ENCODE results near the gene GPX2. TPM values are rescaled to one million over a fixed set of nuclear protein-coding genes. Genes with fewer than 3 reads are reported as not detected.

GPX2 gene
- total RNA-seq, 1 experiment from 2014 or later, result not detected

GRCh38 chr14:64935508-64935907, 7.0 kb downstream of the GPX2 start:
- Histone ChIP-seq H3K27ac (ENCODE audit: low read depth, low read length, poor library complexity, severe bottlenecking) (no peak overlapping the region), H3K4me1 (ENCODE audit: insufficient read depth, low read length, poor library complexity, severe bottlenecking) (peaks cover 19% of the 10 kb centered on the region), H3K4me3 (ENCODE audit: low read depth, low read length, poor library complexity, severe bottlenecking) (no peak overlapping the region), H3K36me3 (ENCODE audit: insufficient read depth, low read length, poor library complexity, severe bottlenecking) (peaks cover 8% of the 10 kb centered on the region), H3K9me3 (ENCODE audit: low read depth, low read length, poor library complexity, severe bottlenecking) (no peaks in the 10 kb centered on the region), H3K27me3 (replicated peaks; ENCODE audit: insufficient read depth, low read depth, low read length, poor library complexity) (no peaks in the 10 kb centered on the region)
- no peak for DNase-seq (ENCODE audit: low spot score)
- no peak for TF ChIP-seq CTCF (conservative IDR thresholded peaks at IDR 0.05; ENCODE audit: low read depth, low read length)
- TF ChIP-seq EZH2 (IDR thresholded peaks at IDR 0.05; ENCODE audit: borderline replicate concordance, low read depth, low read length, poor library complexity, severe bottlenecking), result no peak
- intact Hi-C loops (cut with micrococcal nuclease; ENCODE audit: unreplicated experiment), result no loop called here
- POLR2A ChIA-PET (ENCODE audit: low non-redundant PET), result no interaction called here
- CTCF ChIA-PET, result no interaction called here
- no TSS peak for BruUV-seq (replicated peaks)

GRCh38 chr14:64934338-64934929, 8.1 kb downstream of the GPX2 start:
- no peaks in the 10 kb centered on the region for H3K9me3 ChIP-seq (ENCODE audit: low read depth, low read length, poor library complexity, severe bottlenecking)
- TF ChIP-seq CTCF (conservative IDR thresholded peaks at IDR 0.05; ENCODE audit: low read depth, low read length), result no peak
- TF ChIP-seq EZH2 (IDR thresholded peaks at IDR 0.05; ENCODE audit: borderline replicate concordance, low read depth, low read length, poor library complexity, severe bottlenecking), result no peak
- H3K36me3 ChIP-seq (ENCODE audit: insufficient read depth, low read length, poor library complexity, severe bottlenecking), result peaks cover 16% of the 10 kb centered on the region
- H3K4me1 ChIP-seq (ENCODE audit: insufficient read depth, low read length, poor library complexity, severe bottlenecking), result peaks cover 24% of the 10 kb centered on the region
- intact Hi-C loops (cut with micrococcal nuclease; ENCODE audit: unreplicated experiment), result no loop called here
- no peak overlapping the region for H3K4me3 ChIP-seq (ENCODE audit: low read depth, low read length, poor library complexity, severe bottlenecking)
- no TSS peak for BruUV-seq (replicated peaks)
- DNase-seq (ENCODE audit: low spot score), result no peak
- H3K27me3 ChIP-seq (replicated peaks; ENCODE audit: insufficient read depth, low read depth, low read length, poor library complexity), result no peaks in the 10 kb centered on the region
- H3K27ac ChIP-seq (ENCODE audit: low read depth, low read length, poor library complexity, severe bottlenecking), result no peak overlapping the region
- CTCF ChIA-PET, result no interaction called here
- POLR2A ChIA-PET (ENCODE audit: low non-redundant PET), result no interaction called here

- no TSS peak for BruUV-seq (replicated peaks)
- TF ChIP-seq CTCF (conservative IDR thresholded peaks at IDR 0.05; ENCODE audit: low read depth, low read length) (no peak), EZH2 (IDR thresholded peaks at IDR 0.05; ENCODE audit: borderline replicate concordance, low read depth, low read length, poor library complexity, severe bottlenecking) (no peak)
- Histone ChIP-seq H3K27me3 (replicated peaks; ENCODE audit: insufficient read depth, low read depth, low read length, poor library complexity) (no peaks in the 10 kb centered on the region), H3K27ac (ENCODE audit: low read depth, low read length, poor library complexity, severe bottlenecking) (no peak overlapping the region), H3K4me1 (ENCODE audit: insufficient read depth, low read length, poor library complexity, severe bottlenecking) (peaks cover 26% of the 10 kb centered on the region), H3K36me3 (ENCODE audit: insufficient read depth, low read length, poor library complexity, severe bottlenecking) (peaks cover 16% of the 10 kb centered on the region), H3K9me3 (ENCODE audit: low read depth, low read length, poor library complexity, severe bottlenecking) (no peaks in the 10 kb centered on the region), H3K4me3 (ENCODE audit: low read depth, low read length, poor library complexity, severe bottlenecking) (no peak overlapping the region)
- ChIA-PET CTCF (no interaction called here), POLR2A (ENCODE audit: low non-redundant PET) (no interaction called here)
- no peak for DNase-seq (ENCODE audit: low spot score)
- intact Hi-C loops (cut with micrococcal nuclease; ENCODE audit: unreplicated experiment), result no loop called here
These were observed 10.3 kb downstream of the GPX2 start for GRCh38 chr14:64932231-64932630.
